NCI-H82 (cell line): ENCODE results near the gene PYDC1.
A peak's percentile ranks its signal among the peaks of the same experiment; 100 is the strongest.
"Not testable (repeated sequence)": the region's sequence is repeated elsewhere in the genome, so short reads cannot be mapped to it uniquely, and the experiment has no call there.

Source experiments
- DNase-seq: peaks from one replicate; lab custom pipeline; 2025; lab: John Stamatoyannopoulos, UW

PYDC1 gene

DNA sequence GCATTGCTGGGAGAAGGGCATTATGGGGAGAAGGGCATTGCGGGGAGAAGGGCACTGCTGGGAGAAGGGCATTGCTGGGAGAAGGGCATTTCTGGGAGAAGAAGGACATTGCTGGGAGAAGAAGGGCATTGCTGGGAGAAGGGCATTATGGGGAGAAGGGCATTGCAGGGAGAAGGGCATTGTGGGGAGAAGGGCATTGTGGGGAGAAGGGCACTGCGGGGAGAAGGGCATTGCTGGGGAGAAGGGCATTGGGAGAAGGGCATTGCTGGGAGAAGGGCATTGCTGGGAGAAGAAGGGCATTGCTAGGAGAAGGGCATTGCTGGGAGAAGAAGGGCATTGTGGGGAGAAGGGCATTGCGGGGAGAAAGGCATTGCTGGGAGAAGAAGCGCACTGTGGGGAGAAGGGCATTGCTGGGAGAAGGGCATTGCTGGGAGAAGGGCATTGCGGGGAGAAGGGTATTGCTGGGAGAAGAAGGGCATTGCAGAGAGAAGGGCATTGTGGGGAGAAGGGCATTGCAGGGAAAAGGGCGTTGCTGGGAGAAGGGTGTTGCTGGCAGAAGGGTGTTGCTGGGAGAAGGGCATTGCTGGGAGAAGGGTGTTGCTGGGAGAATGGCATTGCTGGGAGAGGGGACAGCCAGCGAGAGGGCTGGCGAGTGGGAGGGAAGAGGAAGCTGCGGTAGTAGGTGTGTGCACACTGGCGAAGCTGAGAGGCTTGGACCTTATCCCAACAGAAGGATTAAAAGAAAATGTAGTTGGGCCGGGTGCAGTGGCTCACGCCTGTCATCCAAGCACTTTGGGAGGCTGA lies 4.6 kb upstream of the PYDC1 start:
- no peak for DNase-seq

DNA sequence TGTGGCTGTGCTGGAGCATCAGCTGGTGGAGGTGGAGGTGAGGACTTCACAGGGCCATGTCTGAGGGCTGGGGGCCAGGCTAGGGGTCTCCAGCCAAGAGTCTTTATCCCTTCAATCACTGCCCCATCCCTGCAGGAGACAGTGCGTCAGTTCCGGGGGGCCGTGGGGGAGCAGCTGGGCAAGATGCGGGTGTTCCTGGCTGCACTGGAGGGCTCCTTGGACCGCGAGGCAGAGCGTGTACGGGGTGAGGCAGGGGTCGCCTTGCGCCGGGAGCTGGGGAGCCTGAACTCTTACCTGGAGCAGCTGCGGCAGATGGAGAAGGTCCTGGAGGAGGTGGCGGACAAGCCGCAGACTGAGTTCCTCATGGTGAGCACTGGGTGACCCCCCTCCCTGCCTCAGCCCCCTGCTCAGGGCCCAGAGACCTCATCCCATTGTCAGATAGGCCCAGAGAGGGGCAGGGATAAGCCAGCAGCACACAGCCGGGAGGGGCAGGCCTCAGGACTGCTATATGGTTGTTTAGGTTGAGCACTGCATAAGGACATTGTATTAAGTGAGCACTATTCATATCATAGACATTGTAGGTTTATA lies 2.3 kb upstream of the PYDC1 start:
- DNase-seq = no peak

DNA sequence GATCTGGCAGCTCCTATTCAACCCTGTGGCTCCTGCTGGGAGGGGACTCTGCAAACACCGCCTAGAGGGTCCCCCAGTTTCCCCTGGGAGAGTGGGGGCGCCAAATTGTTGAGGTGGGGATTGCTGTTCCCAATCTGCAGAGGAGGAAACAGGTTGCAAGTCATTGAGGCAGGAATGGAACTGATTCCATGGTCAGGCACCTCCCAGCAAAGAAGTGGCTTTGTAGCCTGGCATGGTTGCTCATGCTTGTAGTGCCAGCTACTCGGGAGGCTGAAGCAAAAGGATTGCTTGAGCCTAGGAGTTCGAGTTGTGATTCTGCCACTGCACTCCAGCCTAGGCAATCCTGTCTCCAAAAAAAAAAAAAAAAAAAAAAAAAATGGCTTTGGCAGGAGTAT lies 198 bp upstream of the PYDC1 start:
- no peak for DNase-seq

DNA sequence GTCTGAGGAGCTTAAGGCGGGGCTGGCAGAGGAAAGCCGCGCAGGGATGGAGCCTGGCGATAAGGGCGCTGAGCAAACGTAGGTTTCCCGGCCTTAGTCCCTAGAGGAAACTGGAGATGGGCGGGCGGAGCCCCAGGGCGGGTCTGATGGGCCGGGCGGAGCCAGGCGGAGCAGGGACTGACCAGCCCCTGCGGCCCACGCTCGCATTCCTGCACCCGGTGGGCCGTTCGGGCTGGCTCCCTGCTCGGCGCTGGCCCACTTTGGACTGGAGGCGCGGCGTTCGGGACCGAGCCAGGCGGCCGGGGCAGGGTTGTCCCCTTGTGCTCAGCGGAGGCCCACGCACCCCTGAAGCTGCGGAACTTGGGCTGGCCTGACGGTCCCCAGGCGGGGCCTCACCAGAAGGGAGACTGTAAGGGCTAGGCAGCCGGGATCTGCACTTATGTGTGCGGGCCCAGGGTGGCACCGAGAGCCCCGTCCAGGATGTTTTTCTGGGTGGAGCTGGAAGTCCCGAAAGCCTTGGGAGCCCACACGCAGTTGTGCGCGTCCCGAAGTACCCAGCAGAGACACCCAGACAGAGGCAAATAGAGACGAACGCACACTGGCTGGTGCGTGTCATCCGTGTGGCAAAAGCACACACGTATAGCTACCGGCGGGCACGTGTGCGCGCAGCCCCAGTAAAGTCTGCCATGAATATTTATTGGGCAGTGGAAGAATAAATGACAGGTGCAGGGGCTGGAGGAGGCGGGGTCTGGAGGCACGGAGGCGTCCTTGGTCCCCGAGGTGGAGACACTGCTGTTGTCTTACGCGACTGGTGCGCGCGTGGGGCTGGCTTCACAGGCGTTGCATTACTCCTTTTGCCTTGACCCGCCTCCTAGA lies 1.4 kb downstream of the PYDC1 start:
- peak; percentile 45 for DNase-seq

- no peak for DNase-seq
Measured at GRCh38 chr16:31214708-31215286, 2.1 kb downstream of the PYDC1 start.

GRCh38 chr16:31213877-31214707 lies 2.8 kb downstream of the PYDC1 start, which contains the start of gene TRIM72:
Gene TRIM72 (plus strand): TSS chr16:31214119. CDS start chr16:31214739, 620 bp downstream.
- DNase-seq = no peak

GRCh38 chr16:31213342-31213741 lies 3.6 kb downstream of the PYDC1 start:
- no peak for DNase-seq

- DNase-seq = no peak
Measured at GRCh38 chr16:31206776-31207175, 10.2 kb downstream of the PYDC1 start.

DNA sequence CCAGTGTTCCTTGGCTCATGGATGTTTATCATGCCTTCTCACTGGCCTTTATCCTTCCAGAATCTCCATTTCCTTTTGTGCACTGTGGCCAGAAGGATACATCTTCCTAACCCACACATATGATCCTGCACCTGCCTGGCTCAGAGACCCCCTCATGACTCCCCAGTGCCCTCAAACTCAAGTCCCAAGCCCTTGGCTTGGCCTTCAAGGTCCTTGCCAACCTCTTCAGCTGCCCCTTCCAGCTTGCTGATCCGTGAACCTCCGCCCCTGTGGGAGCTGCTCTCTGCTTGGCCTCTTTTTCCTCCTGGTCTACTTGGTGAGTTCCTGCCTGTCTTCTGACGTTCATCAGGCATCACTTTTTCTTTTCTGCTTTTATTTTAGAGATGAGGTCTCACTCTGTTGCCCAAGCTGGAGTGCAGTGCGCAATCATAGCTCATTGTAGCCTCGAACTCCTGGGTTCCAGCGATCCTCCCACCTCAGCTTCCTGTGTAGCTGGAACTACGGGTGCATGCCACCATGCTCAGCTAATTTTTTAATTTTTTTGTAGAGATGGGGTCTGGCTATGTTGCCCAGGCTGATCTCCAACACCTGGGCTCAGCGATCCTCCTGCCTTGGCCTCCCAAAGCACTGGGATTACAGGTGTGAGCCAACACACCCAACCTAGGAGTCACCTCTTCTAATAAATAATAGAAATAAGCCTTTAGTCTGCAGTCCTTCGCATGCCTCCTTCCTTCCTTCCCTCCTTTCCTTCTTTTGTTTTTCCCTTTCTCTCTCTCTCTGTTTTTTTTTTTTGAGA lies 11.9 kb downstream of the PYDC1 start:
- DNase-seq = no peak

DNA sequence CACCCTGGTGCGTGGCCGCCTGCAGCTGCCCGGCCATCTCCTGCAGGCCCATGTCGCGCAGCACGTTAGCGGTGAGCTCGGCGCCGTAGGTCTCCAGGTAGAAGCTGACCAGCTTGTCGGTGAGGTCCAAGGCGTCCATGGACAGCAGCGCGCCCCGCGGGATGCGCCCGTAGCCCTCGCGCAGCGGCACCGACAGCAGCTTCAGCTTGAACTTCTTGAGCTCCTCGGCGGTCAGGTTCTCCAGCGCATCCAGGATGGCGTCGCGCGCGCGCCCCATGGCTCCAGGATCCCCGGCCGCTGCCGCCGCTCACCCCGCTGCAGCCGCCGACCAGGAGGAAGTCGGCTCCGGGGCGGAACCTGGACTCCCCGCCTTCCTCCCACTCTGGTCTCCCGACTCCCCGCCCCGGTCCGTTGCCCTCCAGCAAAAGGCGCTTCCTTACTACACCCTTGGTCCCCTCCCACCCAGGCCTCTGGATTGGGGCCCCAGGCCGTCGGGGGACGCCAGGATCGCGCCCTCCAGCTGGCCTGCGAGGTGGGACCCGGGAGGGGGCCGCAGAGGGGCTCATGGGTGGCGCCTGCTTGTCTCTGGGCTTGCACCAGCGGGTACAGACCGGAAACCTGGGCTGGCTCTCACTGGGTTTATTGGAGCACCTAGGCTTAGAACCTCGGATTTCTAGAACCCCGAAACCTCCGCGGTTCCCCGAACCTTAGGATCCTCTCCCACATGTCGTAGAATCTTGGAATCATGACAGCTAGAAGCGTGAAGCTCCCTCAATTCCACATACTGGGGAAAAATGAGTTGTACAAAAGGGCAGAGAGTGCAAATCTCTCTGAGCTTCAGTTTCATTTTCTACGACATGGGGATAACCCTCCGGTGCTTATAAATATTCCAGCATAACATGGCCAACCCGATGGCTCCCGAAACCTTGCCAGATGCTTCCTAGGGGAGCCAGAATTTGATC lies 14.2 kb downstream of the PYDC1 start, which contains the start of gene PYCARD:
PYCARD (minus strand) TSS at position 347 of the 962 bp plus-strand sequence; CDS start at position 277, 70 bp downstream.
- DNase-seq = no peak

- peak; percentile 14 for DNase-seq
Measured at GRCh38 chr16:31201582-31202413, 15.1 kb downstream of the PYDC1 start.

GRCh38 chr16:31200821-31201568 lies 15.9 kb downstream of the PYDC1 start:
- peak; percentile 33 for DNase-seq

- not testable (repeated sequence) for DNase-seq
Measured at GRCh38 chr16:31200111-31200510, 16.8 kb downstream of the PYDC1 start.

- DNase-seq = no peak
Measured at GRCh38 chr16:31199430-31200041, 17.4 kb downstream of the PYDC1 start.

GRCh38 chr16:31198207-31198882 lies 18.6 kb downstream of the PYDC1 start:
- no peak for DNase-seq

DNA sequence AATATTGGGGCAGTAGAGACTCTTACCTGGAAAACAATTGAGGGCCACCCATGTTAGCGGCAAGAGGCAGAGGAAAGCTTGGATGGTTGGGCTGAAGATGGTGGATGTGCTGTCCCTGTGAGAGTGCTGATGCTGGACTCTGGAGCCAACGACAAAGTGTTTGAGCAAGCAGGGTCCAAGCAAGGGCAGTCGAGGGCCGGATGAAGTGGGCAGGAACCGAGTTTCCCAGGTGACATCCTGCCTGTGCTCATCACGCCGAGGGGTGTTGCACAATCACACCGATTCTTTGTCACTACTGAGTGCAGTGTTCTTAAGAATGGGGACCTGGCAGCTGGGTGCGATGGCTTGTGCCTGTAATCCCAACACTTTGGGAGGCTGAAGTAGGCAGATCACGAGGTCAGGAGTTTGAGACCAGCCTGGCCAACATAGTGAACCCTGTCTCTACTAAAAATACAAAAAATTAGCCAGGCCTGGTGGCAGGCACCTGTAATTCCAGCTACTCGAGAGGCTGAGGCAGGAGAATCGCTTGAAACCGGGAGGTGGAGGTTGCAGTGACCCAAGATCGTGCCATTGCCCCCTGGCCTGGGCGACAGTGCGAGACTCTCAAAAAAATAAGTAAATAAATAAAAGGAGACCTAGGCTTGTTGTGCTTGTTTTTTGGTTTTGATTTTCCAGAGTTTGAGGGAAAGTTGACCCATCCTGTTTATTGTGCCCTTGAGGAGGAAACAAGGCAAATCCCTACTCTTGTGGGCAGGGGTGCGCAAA lies 20.4 kb downstream of the PYDC1 start:
- DNase-seq = no peak
